OCI-LY3 (cell line): ENCODE measurements around the gene TMEM245.

ENCODE experiments used
- H2AFZ ChIP-seq: fragments of 200-600, 300-600 bp; shearing (Covaris generic); 2 replicates; pipeline ENCODE4 v1.6.0; 2014; ENCODE audit warnings: antibody characterized with exemption, low read depth, low read length
- H3K27ac ChIP-seq: fragments of 200-600, 300-600 bp; sonication (generic); 2 replicates; pipeline ENCODE4 v1.5.1; 2014; ENCODE audit warnings: mild to moderate bottlenecking, low read length, moderate library complexity, mixed read lengths
- H3K27me3 ChIP-seq: fragments of 200-600, 300-600 bp; sonication (generic); 2 replicates; pipeline ENCODE4 v1.6.1; 2014; ENCODE audit warnings: low read depth, low read length, mixed read lengths
- H3K36me3 ChIP-seq: fragments of 200-600, 300-600 bp; sonication (generic); replicated peaks from 2 replicates; pipeline ENCODE3; 2014; ENCODE audit warnings: low read depth, low read length, mixed read lengths
- H3K4me1 ChIP-seq: fragments of 300-600, 200-600 bp; sonication (generic); 2 replicates; pipeline ENCODE4 v1.6.1; 2014; ENCODE audit warnings: low read length, mixed read lengths
- H3K4me2 ChIP-seq: fragments of 200-600, 300-600 bp; sonication (generic); 2 replicates; pipeline ENCODE4 v1.6.1; 2014; ENCODE audit warnings: low read length, mixed read lengths
- H3K4me3 ChIP-seq: fragments of 300-600, 200-600 bp; sonication (generic); 2 replicates; pipeline ENCODE4 v1.5.1; 2014; ENCODE audit warnings: antibody characterized with exemption, mild to moderate bottlenecking, low read length, moderate library complexity
- H3K79me2 ChIP-seq: fragments of 300-600, 200-600 bp; shearing (Covaris generic); 2 replicates; pipeline ENCODE4 v1.6.1; 2014; ENCODE audit warnings: mild to moderate bottlenecking, low read length, mixed read lengths
- H3K9ac ChIP-seq: fragments of 300-600, 200-600 bp; shearing (Covaris generic); 2 replicates; pipeline ENCODE4 v1.6.0; 2014; ENCODE audit warnings: mild to moderate bottlenecking, low read length, moderate library complexity
- H3K9me3 ChIP-seq: fragments of 200-600, 300-600 bp; shearing (Covaris generic); 2 replicates; pipeline ENCODE4 v1.6.1; 2014; ENCODE audit warnings: low read length, mixed read lengths; ENCODE audit not compliant: insufficient read depth
- H4K20me1 ChIP-seq: fragments of 200-600, 300-600 bp; sonication (generic); 2 replicates; pipeline ENCODE4 v1.6.1; 2016; ENCODE audit warnings: low read length, mixed read lengths; ENCODE audit not compliant: insufficient read depth
- EZH2phosphoT487 ChIP-seq: fragments of 200-600 bp; shearing (Covaris generic); IDR thresholded peaks from 2 replicates; pipeline ENCODE4 v1.6.1; 2018; ENCODE audit warnings: antibody characterized with exemption, mixed run types, low read depth
- TF ChIP-seq, protein P1 (sequence below): fragments of 200-600, 300-600 bp; sonication (generic); IDR thresholded peaks from 2 replicates; pipeline ENCODE4 v1.5.1; 2014; ENCODE audit warnings: antibody characterized with exemption, low read length, low read depth

The TMEM245 gene

DNA sequence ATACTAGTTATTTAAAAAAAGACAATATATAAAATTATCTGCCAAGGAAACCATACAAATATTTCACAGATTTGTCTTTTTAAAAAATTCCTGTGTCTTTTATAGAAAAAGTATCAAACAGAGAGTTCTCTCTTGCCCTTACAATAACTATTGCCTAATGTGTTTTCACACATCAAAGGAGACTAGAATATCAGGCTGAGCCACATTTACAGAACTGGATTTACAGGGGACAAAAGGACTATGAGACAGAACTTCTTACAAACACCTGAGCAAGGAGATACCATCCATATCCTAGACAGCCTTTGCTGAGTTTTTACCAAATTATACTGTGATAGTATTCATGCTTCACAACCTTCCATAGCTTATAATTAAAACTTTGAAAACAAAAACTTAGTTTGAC lies 34.2 kb downstream of the TMEM245 start:
- TF ChIP-seq EZH2phosphoT487: no peak
- TF ChIP-seq, protein P1, sequence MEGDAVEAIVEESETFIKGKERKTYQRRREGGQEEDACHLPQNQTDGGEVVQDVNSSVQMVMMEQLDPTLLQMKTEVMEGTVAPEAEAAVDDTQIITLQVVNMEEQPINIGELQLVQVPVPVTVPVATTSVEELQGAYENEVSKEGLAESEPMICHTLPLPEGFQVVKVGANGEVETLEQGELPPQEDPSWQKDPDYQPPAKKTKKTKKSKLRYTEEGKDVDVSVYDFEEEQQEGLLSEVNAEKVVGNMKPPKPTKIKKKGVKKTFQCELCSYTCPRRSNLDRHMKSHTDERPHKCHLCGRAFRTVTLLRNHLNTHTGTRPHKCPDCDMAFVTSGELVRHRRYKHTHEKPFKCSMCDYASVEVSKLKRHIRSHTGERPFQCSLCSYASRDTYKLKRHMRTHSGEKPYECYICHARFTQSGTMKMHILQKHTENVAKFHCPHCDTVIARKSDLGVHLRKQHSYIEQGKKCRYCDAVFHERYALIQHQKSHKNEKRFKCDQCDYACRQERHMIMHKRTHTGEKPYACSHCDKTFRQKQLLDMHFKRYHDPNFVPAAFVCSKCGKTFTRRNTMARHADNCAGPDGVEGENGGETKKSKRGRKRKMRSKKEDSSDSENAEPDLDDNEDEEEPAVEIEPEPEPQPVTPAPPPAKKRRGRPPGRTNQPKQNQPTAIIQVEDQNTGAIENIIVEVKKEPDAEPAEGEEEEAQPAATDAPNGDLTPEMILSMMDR: no peak
- Histone ChIP-seq H4K20me1 (peaks cover 19% of the 10 kb centered on the region), H3K9me3 (no peaks in the 10 kb centered on the region), H3K4me2 (no peak overlapping the region), H3K79me2 (no peaks in the 10 kb centered on the region), H3K4me1 (peaks cover 13% of the 10 kb centered on the region), H3K9ac (no peak overlapping the region), H3K36me3 (peaks cover 18% of the 10 kb centered on the region), H3K27ac (no peak overlapping the region), H3K4me3 (no peak overlapping the region), H3K27me3 (no peaks in the 10 kb centered on the region), H2AFZ (no peak overlapping the region)

- H3K4me3 ChIP-seq: no peak overlapping the region
- no peak for TF ChIP-seq EZH2phosphoT487
- TF ChIP-seq, protein P1: no peak
- H3K36me3 ChIP-seq: peaks cover 21% of the 10 kb centered on the region
- H2AFZ ChIP-seq: no peak overlapping the region
- no peak overlapping the region for H3K9ac ChIP-seq
- H3K4me2 ChIP-seq: no peak overlapping the region
- no peaks in the 10 kb centered on the region for H3K79me2 ChIP-seq
- H3K27me3 ChIP-seq: no peaks in the 10 kb centered on the region
- H3K4me1 ChIP-seq: peaks cover 13% of the 10 kb centered on the region
- no peak overlapping the region for H3K27ac ChIP-seq
- H4K20me1 ChIP-seq: peaks cover 19% of the 10 kb centered on the region
- H3K9me3 ChIP-seq: no peaks in the 10 kb centered on the region
Measured at GRCh38 chr9:109083813-109084405, 35.8 kb downstream of the TMEM245 start.

GRCh38 chr9:109083141-109083540 lies 36.6 kb downstream of the TMEM245 start:
- H3K9me3 ChIP-seq: no peaks in the 10 kb centered on the region
- no peaks in the 10 kb centered on the region for H3K79me2 ChIP-seq
- H3K4me1 ChIP-seq: peaks cover 13% of the 10 kb centered on the region
- no peak overlapping the region for H3K4me2 ChIP-seq
- TF ChIP-seq EZH2phosphoT487: no peak
- TF ChIP-seq, protein P1: no peak
- no peak overlapping the region for H3K27ac ChIP-seq
- H2AFZ ChIP-seq: no peak overlapping the region
- no peak overlapping the region for H3K4me3 ChIP-seq
- no peak overlapping the region for H3K9ac ChIP-seq
- peaks cover 19% of the 10 kb centered on the region for H4K20me1 ChIP-seq
- H3K36me3 ChIP-seq: peaks cover 27% of the 10 kb centered on the region
- H3K27me3 ChIP-seq: no peaks in the 10 kb centered on the region

- Histone ChIP-seq H3K4me1 (peaks cover 13% of the 10 kb centered on the region), H3K4me3 (no peak overlapping the region), H3K27ac (no peak overlapping the region), H3K9me3 (no peaks in the 10 kb centered on the region), H3K79me2 (no peaks in the 10 kb centered on the region), H2AFZ (no peak overlapping the region), H3K4me2 (no peak overlapping the region), H3K9ac (no peak overlapping the region), H4K20me1 (peaks cover 14% of the 10 kb centered on the region), H3K36me3 (peaks cover 27% of the 10 kb centered on the region), H3K27me3 (no peaks in the 10 kb centered on the region)
- TF ChIP-seq EZH2phosphoT487: no peak
- TF ChIP-seq, protein P1: no peak
Measured at GRCh38 chr9:109082091-109082620, 37.6 kb downstream of the TMEM245 start.
